Upper lobe of left lung (tissue), 6 donors: Measurements from ENCODE around the gene BBC3. TPM values are rescaled to one million over a fixed set of nuclear protein-coding genes. Genes with fewer than 3 reads are reported as not detected.
"Not testable (repeated sequence)": the region's sequence is repeated elsewhere in the genome, so short reads cannot be mapped to it uniquely, and the experiment has no call there.

ENCODE experiments used
- ATAC-seq, 2 donors: fragments of 200-7000 bp; cut with Tn5 transposase; one replicate each; pipeline ENCODE4 v1.9.1; 2022; ENCODE audit warnings: mild to moderate bottlenecking in 2 of 2, moderate library complexity in 2 of 2; ENCODE audit not compliant: low FRiP score in 2 of 2
- DNase-seq, 2 donors: peaks; one replicate each; pipeline ENCODE4 v3.0.0-alpha.2; 2019 to 2020
- H3K27ac ChIP-seq, 4 donors: fragments of 200-600 bp; sonication (generic); one replicate each; pipeline ENCODE4 v1.5.1; 2016 to 2019
- H3K27me3 ChIP-seq, 4 donors: fragments of 200-600 bp; sonication (generic); one replicate each; pipeline ENCODE4 v1.5.1; 2017 to 2019
- H3K36me3 ChIP-seq, 4 donors: fragments of 200-600 bp; sonication (generic); one replicate each; pipeline ENCODE4 v1.5.1; 2016 to 2019
- H3K4me1 ChIP-seq, 4 donors: fragments of 200-600 bp; sonication (generic); one replicate each; pipeline ENCODE4 v1.5.1; 2018 to 2019
- H3K4me3 ChIP-seq, 4 donors: fragments of 200-600 bp; sonication (generic); one replicate each; pipeline ENCODE4 v1.5.1; 2017 to 2019; ENCODE audit warnings: mild to moderate bottlenecking in 2 of 4, moderate library complexity in 1 of 4
- H3K9me3 ChIP-seq, 4 donors: fragments of 200-600 bp; sonication (generic); one replicate each; pipeline ENCODE4 v1.5.1; 2018 to 2019
- CTCF ChIP-seq, 6 experiments: fragments of 450-650 bp in 4 of 6; fragments of 200-600 bp in 2 of 6; sonication (generic) in 2 of 6; IDR thresholded peaks; one replicate each; pipeline ENCODE4 v1.5.1; 2016 to 2019; ENCODE audit warnings: antibody characterized with exemption in 6 of 6
- EP300 ChIP-seq, 4 donors: sonication (generic); formaldehyde crosslinking; IDR thresholded peaks; one replicate each; pipeline ENCODE4 v1.5.1; 2017; ENCODE audit warnings: antibody characterized with exemption in 4 of 4, control low read depth in 2 of 4
- POLR2A ChIP-seq, 4 donors: fragments of 450-650 bp; IDR thresholded peaks; one replicate each; pipeline ENCODE4 v1.5.1; 2016 to 2017; ENCODE audit warnings: antibody characterized with exemption in 4 of 4, mild to moderate bottlenecking in 2 of 4
- POLR2AphosphoS5 ChIP-seq, 2 donors: sonication (generic); formaldehyde crosslinking; IDR thresholded peaks; one replicate each; pipeline ENCODE4 v1.5.1; 2017; ENCODE audit warnings: antibody characterized with exemption in 2 of 2
- WGBS, 2 donors: methylation state at CpG; one replicate each; pipeline ENCODE4 v1.1.5; 2017 to 2018; 5-methylcytosine and 5-hydroxymethylcytosine counted together
- total RNA-seq, 6 donors: library from RNA; depleted of rRNA in 4 of 6; stranded (reverse); fragments of >200 nt in 4 of 6; gene quantifications; one replicate each; pipeline versions ENCODE4 v1.1.0 to v1.2.1, GENCODE V29; 2016 to 2021
- donor health status: DM: no; HTN: no; CAD: no; lungs with moderate emphysema.
- donor health status: DM: no; HTN: yes; CAD: no; lungs with severe emphysema.

Gene BBC3
- total RNA-seq, 6 donors from 2014 or later: 7.4 to 29.3 (median 15.9) TPM

GRCh38 chr19:47253467-47253881, 22.5 kb upstream of the BBC3 start:
- Histone ChIP-seq H3K27ac (no peak overlapping the region), H3K9me3 (no peaks in the 10 kb centered on the region), H3K4me1 (peaks cover 17 to 27% (median 18%) of the 10 kb centered on the region in 4 donors), H3K36me3 (peaks cover 0 to 2% (median 2%) of the 10 kb centered on the region in 4 donors), H3K4me3 (no peak overlapping the region), H3K27me3 (no peaks in the 10 kb centered on the region)
- no peak for DNase-seq
- no peak for ATAC-seq
- no peak for TF ChIP-seq CTCF (IDR thresholded peaks at IDR 0.05)
- WGBS, 2 donors: 71 to 77% methylated on average over 3 of the region's 3 CpGs

- not testable (repeated sequence) for H3K27me3 ChIP-seq, H3K36me3 ChIP-seq, DNase-seq, ATAC-seq, H3K27ac ChIP-seq, H3K4me3 ChIP-seq, H3K9me3 ChIP-seq
- peaks cover 12 to 23% (median 13%) of the 10 kb centered on the region in 4 donors for H3K4me1 ChIP-seq
- 77 to 94% methylated on average over 8 of the region's 8 CpGs for WGBS, 2 donors
Measured at GRCh38 chr19:47253016-47253415, 22.0 kb upstream of the BBC3 start.

- WGBS, 2 donors: 34 to 35% methylated on average over 25 of the region's 25 CpGs
- peak; percentile 82 to 94 for DNase-seq
- ATAC-seq: peak; percentile 52 to 61
Measured at GRCh38 chr19:47247308-47247990, 16.4 kb upstream of the BBC3 start.

GRCh38 chr19:47243776-47244547, 13.0 kb upstream of the BBC3 start:
- H3K27ac ChIP-seq: peak overlapping the region; percentile 27 to 82 (median 58)

More at GRCh38 chr19:47247308-47247990, 16.4 kb upstream of the BBC3 start:
- H3K4me3 ChIP-seq: no peak overlapping the region
- no peaks in the 10 kb centered on the region for H3K27me3 ChIP-seq
- no peaks in the 10 kb centered on the region for H3K36me3 ChIP-seq
- no peak overlapping the region for H3K27ac ChIP-seq
- H3K9me3 ChIP-seq: no peaks in the 10 kb centered on the region
- H3K4me1 ChIP-seq: peaks cover 17 to 35% (median 20%) of the 10 kb centered on the region in 4 donors
- TF ChIP-seq EP300 (IDR thresholded peaks at IDR 0.05) (no peak), CTCF (IDR thresholded peaks at IDR 0.05) (peak; percentile 82 to 95 (median 84))

More at GRCh38 chr19:47243776-47244547, 13.0 kb upstream of the BBC3 start:
- H3K36me3 ChIP-seq: no peaks in the 10 kb centered on the region
- H3K9me3 ChIP-seq: no peaks in the 10 kb centered on the region
- TF ChIP-seq POLR2A (IDR thresholded peaks at IDR 0.05) (peak in 1 of 4 donors; percentile 39), POLR2AphosphoS5 (IDR thresholded peaks at IDR 0.05) (peak; percentile 89 to 93), EP300 (IDR thresholded peaks at IDR 0.05) (peak in 2 of 4 donors; percentile 96), CTCF (IDR thresholded peaks at IDR 0.05) (peak; percentile 98 to 99 (median 99))
- H3K4me3 ChIP-seq: peak overlapping the region in 3 of 4 donors; percentile 22 to 38 (median 31)
- WGBS, 2 donors: 1 to 4% methylated on average over 25 to 40 of the region's 46 CpGs
- peak; percentile 92 to 96 for ATAC-seq
- peaks cover 0 to 11% (median 8%) of the 10 kb centered on the region in 4 donors for H3K27me3 ChIP-seq
- peak; percentile 96 to 98 for DNase-seq
- peaks cover 35 to 56% (median 45%) of the 10 kb centered on the region in 4 donors for H3K4me1 ChIP-seq
